ENCODE data around the gene SIGLEC1.
A peak's percentile ranks its signal among the peaks of the same experiment; 100 is the strongest.

The SIGLEC1 gene

GRCh38 chr20:3727401-3728021, 15.1 kb upstream of the SIGLEC1 start:
- no peak for DNase-seq

DNA sequence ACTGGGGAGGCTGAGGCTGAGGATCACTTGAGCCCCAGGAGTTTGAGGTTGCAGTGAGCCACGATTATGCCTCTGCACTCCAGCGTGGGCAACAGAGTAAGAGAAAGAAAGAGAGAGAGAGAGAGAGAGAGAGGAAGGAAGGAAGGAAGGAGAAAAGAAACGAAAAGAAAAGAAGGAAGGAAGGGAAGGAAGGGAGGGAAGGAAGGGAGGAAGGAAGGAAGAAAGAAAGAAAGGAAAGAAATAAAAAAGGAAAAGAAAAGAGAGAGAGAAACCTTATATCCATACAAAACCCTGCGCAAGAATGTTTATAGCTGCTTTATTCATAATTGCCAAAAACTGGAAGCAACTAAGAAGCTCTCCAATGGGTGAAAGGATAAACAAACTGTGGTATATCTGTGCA, 12.0 kb upstream of the SIGLEC1 start:
- no peak for DNase-seq

- DNase-seq, result no peak
Measured at GRCh38 chr20:3723284-3723683, 10.9 kb upstream of the SIGLEC1 start.

- no peak for DNase-seq
Measured at GRCh38 chr20:3721912-3722311, 9.5 kb upstream of the SIGLEC1 start.

DNA sequence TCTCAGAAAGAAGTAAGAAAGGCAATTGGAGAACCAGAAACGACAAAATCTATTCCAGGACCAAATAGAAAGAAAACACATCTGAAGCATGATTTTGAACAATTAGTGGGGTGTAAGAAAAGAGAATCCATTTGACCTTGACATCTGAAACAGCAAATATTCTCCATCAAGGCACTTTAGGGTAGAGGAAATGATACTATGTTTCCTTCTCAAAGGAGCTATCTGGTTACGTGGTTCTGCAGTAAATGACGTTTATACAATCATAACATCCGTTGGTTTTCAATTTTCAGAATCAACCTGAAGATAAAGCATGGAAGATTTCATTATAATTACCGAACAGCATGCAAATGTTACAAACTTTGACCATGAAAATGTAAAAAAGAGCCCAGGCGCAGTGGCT, 8.2 kb upstream of the SIGLEC1 start:
- no peak for DNase-seq

GRCh38 chr20:3720068-3720467, 7.7 kb upstream of the SIGLEC1 start:
- DNase-seq, result no peak

DNA sequence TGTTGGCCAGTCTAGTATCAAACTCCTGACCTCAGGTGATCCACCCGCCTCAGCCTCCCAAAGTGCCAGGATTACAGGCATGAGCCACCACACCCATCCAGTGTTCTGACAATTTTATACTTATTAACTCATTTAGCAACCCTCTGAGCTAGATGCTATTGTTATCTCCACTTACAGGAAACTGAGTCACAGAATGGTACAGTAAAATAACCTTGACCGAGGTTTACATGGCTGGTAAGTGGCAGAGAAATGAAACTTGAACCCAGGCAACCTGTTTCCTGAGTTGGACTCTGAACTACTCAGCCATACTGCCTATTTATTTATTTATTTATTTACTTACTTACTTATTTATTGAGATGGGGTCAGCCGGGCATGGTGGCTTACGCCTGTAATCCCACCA, 6.6 kb upstream of the SIGLEC1 start:
- DNase-seq, result no peak

GRCh38 chr20:3716195-3716834, 3.9 kb upstream of the SIGLEC1 start:
- DNase-seq, result peak; percentile 41 to 76

DNA sequence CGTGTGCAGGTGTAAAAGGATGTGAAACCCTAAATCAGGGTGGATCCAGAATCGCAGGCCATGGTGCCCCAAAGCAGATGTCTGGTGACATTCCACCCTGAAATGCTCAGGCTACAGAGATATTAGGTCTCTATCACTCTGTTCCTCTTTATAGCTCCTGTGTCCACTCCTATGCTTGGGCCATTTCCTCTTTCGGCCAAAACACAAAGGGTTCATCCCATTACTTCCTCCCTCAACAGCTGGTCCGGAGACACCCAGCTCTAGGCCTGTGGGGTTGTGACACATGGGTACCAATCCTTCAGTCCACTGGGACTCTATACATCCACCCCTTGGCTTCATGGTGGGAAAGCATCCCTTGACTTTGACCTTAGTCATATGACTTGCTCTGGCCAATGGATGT, 1.7 kb upstream of the SIGLEC1 start:
- DNase-seq, result no peak

DNA sequence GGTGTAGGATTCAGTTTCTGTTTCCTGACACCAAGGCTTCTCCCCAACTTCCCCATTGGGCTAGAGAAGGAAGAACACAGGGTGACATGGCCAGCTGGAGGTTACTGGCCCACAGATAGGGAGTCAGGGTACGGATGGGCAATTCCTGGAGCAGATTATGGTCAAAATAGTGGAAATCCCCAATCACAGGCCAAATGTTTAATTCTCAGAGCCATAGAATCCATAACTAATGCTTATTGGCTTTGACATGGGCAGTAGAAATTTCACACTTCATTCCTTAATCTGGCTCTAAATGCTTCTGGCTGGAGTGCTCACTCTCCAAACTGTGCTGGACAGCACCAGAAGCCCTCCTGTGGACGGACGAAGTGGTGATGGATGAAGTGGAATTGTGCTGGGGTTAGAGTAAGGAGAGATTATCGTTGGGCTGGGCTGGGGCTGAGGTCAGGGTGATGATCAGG, 887 bp downstream of the SIGLEC1 start:
- DNase-seq, result no peak

DNA sequence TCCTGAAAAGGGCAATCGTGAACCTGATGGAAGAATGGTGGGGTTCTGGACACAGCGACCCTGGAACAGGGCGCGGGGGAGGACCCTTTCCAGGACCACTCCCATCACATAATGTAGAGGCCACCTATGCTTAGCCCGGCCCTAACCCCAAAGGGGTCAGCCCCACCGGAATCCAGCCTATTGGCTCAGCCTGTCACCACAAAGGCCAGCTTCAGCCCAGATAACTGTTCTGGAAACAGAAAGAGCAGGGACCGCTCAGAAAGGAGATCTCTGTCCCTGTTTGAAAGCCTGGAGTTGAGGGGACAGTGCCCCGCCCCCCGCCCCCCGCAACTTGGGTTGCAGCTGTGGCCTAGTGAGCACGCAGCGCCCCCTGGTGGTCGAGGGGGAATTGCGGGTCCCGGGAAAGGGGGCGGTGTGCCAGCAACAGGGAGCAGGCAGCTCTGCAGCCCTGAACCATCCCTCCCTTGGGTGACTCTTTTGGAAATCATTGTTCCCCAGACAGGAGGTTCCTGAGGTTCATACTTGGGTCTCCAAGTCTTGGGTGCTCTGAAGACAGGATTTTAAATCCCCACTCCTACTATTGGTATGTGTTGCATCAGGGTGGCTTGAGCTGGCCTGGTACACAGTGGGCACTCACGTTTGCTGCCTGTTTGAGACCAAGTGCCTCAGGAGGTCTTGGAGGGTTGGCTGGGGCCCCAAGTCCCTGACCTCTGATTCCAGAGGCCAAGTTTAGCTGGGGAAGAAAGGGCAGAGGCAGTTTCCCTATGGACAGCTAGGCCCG, 1.5 kb downstream of the SIGLEC1 start:
- DNase-seq, result peak; percentile 24 to 53

GRCh38 chr20:3710011-3710466, 2.4 kb downstream of the SIGLEC1 start:
- DNase-seq, result peak in 1 of 2 experiments; percentile 18

DNA sequence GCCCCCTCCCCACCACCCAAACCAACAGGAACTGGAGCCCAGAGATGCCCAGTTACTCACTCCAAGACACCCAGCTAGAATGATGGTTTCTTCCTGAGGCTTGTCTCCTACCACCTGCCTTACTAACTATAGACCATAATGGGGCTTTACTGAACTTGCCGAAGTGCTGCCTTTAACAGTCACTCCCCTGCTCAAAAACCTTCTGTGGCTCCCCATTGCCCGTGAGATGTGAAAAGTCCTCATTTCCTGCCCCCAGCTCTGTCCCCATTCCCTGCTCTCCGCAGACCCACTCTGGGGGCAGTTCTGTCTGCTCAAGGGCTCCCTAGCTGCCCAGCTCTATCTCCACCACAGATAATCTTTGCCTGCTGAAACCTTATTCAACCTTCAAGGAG, 4.9 kb downstream of the SIGLEC1 start:
- DNase-seq, result no peak

GRCh38 chr20:3706774-3707507, 5.5 kb downstream of the SIGLEC1 start:
- no peak for DNase-seq

DNA sequence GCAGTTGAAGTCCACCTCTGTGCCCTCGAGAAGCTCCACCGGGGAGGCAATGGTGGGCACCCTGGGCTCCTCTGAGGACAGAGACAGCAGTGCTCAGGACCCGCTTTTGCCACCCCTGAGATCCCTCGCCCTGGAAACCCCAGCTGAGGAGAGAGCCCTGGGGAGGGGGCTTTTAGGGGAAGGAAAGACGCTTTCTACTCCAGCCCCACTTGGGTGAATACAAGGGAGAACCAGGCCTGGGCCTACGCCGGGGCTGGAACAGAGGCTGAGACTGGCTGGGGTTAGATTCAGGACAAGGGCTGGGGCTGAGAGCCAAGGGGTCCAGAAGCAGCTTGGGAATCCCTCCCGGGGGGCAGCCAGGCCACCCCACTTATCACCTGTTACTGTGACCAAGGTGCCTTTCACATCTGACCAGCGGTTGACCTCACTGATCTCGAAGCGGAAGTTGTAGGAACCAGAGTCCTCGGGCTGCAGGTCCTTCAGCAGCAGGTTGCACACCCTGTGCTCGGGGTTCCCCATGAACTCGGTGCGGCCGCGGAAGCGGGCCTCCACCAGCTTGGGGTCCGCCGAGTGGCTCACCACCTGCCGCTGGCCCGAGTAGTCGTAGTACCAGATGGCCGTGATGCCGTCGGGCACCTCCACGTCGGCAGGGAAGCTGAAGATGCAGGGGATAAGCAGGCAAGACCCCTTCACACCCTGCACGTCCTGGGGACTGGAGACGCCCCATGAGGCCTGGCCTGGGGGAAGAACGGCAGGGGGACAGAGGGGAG, 6.2 kb downstream of the SIGLEC1 start:
- peak in 1 of 2 experiments; percentile 31 for DNase-seq

- DNase-seq, result no peak
Measured at GRCh38 chr20:3705491-3705969, 6.9 kb downstream of the SIGLEC1 start.

DNA sequence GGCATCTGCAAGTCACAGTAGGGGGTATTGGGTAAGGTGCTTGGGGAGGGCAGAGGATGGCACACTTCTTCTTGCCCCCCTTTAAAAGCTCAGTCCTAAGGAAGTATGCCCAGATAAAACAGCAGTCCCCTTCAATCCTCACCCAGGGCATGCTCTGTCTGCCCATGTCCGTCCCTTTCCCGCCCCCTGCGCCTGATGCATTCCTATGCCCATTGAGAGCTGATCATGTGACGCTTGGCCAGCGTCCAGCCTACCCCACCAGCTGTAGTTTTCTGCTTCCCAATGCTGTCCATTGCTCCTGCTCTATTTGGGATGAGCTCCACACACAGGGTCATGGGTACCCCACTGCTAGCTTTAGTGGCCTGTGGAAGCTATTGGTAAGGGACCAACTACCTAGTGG, 8.3 kb downstream of the SIGLEC1 start:
- no peak for DNase-seq

GRCh38 chr20:3702611-3703391, 9.6 kb downstream of the SIGLEC1 start:
- DNase-seq, result no peak

- no peak for DNase-seq
Measured at GRCh38 chr20:3701061-3701998, 11.1 kb downstream of the SIGLEC1 start.

- peak in 1 of 2 experiments; percentile 11 for DNase-seq
Measured at GRCh38 chr20:3699037-3699436, 13.4 kb downstream of the SIGLEC1 start.

Data from NCI-H524 (cell line).